Fibroblast of pulmonary artery (primary cell): Measurements from ENCODE around the gene ADAMTS4.

ENCODE experiments used
- DNase-seq: peaks from one replicate; pipeline ENCODE4 v3.0.0-alpha.2; 2010; ENCODE audit warnings: low read depth
- H3K4me3 ChIP-seq: replicated peaks from 2 replicates; pipeline ENCODE4 v1.5.1; 2011; ENCODE audit warnings: low read depth, mild to moderate bottlenecking, control low read depth, low read length, moderate library complexity
- CTCF ChIP-seq: IDR thresholded peaks from 2 replicates; pipeline ENCODE4 v1.5.1; 2011; ENCODE audit warnings: mild to moderate bottlenecking, control low read depth, low read length, inconsistent platforms; ENCODE audit errors: missing control alignments

Gene ADAMTS4

GRCh38 chr1:161233102-161233501, 34.2 kb upstream of the ADAMTS4 start:
- H3K4me3 ChIP-seq, result no peak overlapping the region
- no peak for TF ChIP-seq CTCF
- DNase-seq, result no peak

- TF ChIP-seq CTCF, result no peak
- H3K4me3 ChIP-seq, result no peak overlapping the region
- DNase-seq, result no peak
Observed at GRCh38 chr1:161230762-161231161, 31.9 kb upstream of the ADAMTS4 start.

GRCh38 chr1:161229896-161230295, 31.0 kb upstream of the ADAMTS4 start:
- DNase-seq, result peak; percentile 13
- no peak for TF ChIP-seq CTCF
- H3K4me3 ChIP-seq, result no peak overlapping the region

- H3K4me3 ChIP-seq, result no peak overlapping the region
- TF ChIP-seq CTCF, result no peak
- no peak for DNase-seq
Observed at GRCh38 chr1:161228032-161228431, 29.2 kb upstream of the ADAMTS4 start.

GRCh38 chr1:161227196-161227871, 28.5 kb upstream of the ADAMTS4 start:
- peak; percentile 83 for DNase-seq
- H3K4me3 ChIP-seq, result peak overlapping the region; percentile 98
- TF ChIP-seq CTCF, result peak; percentile 75

- no peak for TF ChIP-seq CTCF
- peak overlapping the region; percentile 98 for H3K4me3 ChIP-seq
- DNase-seq, result no peak
Observed at GRCh38 chr1:161226759-161227158, 27.9 kb upstream of the ADAMTS4 start.

GRCh38 chr1:161226320-161226711, 27.5 kb upstream of the ADAMTS4 start:
- no peak for TF ChIP-seq CTCF
- H3K4me3 ChIP-seq, result peak overlapping the region; percentile 98
- no peak for DNase-seq
